Sigmoid colon (tissue), 7 donors: ENCODE results near the gene S100P. TPM values are rescaled to one million over a fixed set of nuclear protein-coding genes. Genes with fewer than 3 reads are reported as not detected.
"Not testable (repeated sequence)": the region's sequence is repeated elsewhere in the genome, so short reads cannot be mapped to it uniquely, and the experiment has no call there.

ENCODE experiments used
- DNase-seq: peaks from one replicate; pipeline ENCODE4 v3.0.0-alpha.2; 2019
- H3K27ac ChIP-seq, 4 donors: fragments of 200-600 bp; sonication (generic); one replicate each; pipeline ENCODE4 v1.5.1; 2016 to 2019; ENCODE audit warnings: mild to moderate bottlenecking in 1 of 4
- H3K27me3 ChIP-seq, 3 donors: fragments of 200-600 bp; sonication (generic); one replicate each; pipeline ENCODE4 v1.5.1; 2019; ENCODE audit warnings: mild to moderate bottlenecking in 1 of 3
- H3K36me3 ChIP-seq, 4 donors: fragments of 200-600 bp; sonication (generic); one replicate each; pipeline ENCODE4 v1.5.1; 2016 to 2019
- H3K4me1 ChIP-seq, 4 donors: fragments of 200-600 bp; sonication (generic); one replicate each; pipeline ENCODE4 v1.5.1; 2017 to 2019
- H3K4me3 ChIP-seq, 4 donors: fragments of 200-600 bp; sonication (generic); one replicate each; pipeline ENCODE4 v1.5.1; 2017 to 2019; ENCODE audit warnings: mild to moderate bottlenecking in 2 of 4, moderate library complexity in 1 of 4
- H3K9me3 ChIP-seq, 4 donors: fragments of 200-600 bp in 3 of 4; sonication (generic) in 3 of 4; one replicate each; pipeline versions ENCODE4 v1.5.1 to v1.6.1; 2013 to 2019
- EP300 ChIP-seq, 4 donors: sonication (generic); formaldehyde crosslinking; IDR thresholded peaks; one replicate each; pipeline ENCODE4 v1.6.1; 2017; ENCODE audit warnings: antibody characterized with exemption in 4 of 4
- POLR2A ChIP-seq, 2 donors: fragments of 450-650 bp; IDR thresholded peaks; one replicate each; pipeline ENCODE4 v1.6.1; 2016; ENCODE audit warnings: antibody characterized with exemption in 2 of 2, mild to moderate bottlenecking in 2 of 2, moderate library complexity in 2 of 2
- POLR2AphosphoS5 ChIP-seq, 4 donors: sonication (generic); formaldehyde crosslinking; IDR thresholded peaks; one replicate each; pipeline ENCODE4 v1.6.1; 2017; ENCODE audit warnings: antibody characterized with exemption in 4 of 4
- WGBS, 2 donors: extraction: QIAGEN DNeasy Blood & Tissue Kit; methylation state at CpG; one replicate each; pipeline ENCODE4 v1.1.7; 2013; 5-methylcytosine and 5-hydroxymethylcytosine counted together
- intact Hi-C: fragments of 100-400 bp; cut with DNase I; formaldehyde crosslinking; loops from one replicate; pipeline ENCODE4 v1.15.1; 2023
- polyA plus RNA-seq, 3 donors: library from polyadenylated mRNA; stranded (reverse); fragments of 200-250 nt; gene quantifications; one replicate each; pipeline ENCODE4 v1.2.3, GENCODE V29; 2013
- total RNA-seq, 4 donors: library from RNA; depleted of rRNA; stranded (reverse); fragments of >200 nt; gene quantifications; one replicate each; pipeline ENCODE4 v1.1.0, GENCODE V29; 2016
- TF ChIP-seq, protein P1 (sequence below), 4 experiments: fragments of 450-650 bp in 3 of 4; fragments of 200-600 bp in 1 of 4; IDR thresholded peaks; one replicate each; pipeline ENCODE4 v1.5.1; 2016 to 2019; ENCODE audit warnings: antibody characterized with exemption in 4 of 4, mild to moderate bottlenecking in 3 of 4, moderate library complexity in 2 of 4
- donor health status: healthy with polysubstance abuse.
- donor health status: Bipolar disorder and iron deficiency.
- donor health status: healthy.

The S100P gene
- total and polyA plus RNA-seq, 7 donors: 0.41 to 488 (median 253) TPM; not detected in 3

DNA sequence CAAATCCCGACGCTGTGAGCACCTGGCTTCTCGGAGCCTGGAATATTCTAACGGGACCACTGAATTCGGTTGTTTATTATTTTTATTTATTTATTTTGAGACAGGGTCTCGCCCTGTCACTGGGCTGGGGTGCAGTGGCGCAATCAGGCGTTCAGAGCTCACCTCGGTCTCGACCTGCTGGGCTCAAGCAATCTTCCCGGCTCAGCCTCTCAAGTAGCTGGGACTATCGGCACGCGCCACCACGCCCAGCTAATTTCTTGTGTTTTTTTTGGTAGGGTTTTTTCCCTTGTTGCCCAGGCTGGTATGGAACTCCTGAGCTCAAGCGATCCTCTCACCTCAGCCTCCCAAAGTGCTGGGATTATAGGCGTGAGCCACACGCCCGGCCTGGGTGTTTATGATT is 21.5 kb upstream of the S100P start:
- H3K36me3 ChIP-seq: peaks cover 0 to 9% (median 0%) of the 10 kb centered on the region in 4 donors
- H3K9me3 ChIP-seq: no peaks in the 10 kb centered on the region
- 93 to 97% methylated on average over 19 of the region's 19 CpGs for WGBS, 2 donors
- no peak for DNase-seq
- intact Hi-C loops: no loop called here
- no peaks in the 10 kb centered on the region for H3K27me3 ChIP-seq
- H3K4me3 ChIP-seq: no peak overlapping the region
- TF ChIP-seq POLR2AphosphoS5 (IDR thresholded peaks at IDR 0.05): no peak
- TF ChIP-seq, protein P1, sequence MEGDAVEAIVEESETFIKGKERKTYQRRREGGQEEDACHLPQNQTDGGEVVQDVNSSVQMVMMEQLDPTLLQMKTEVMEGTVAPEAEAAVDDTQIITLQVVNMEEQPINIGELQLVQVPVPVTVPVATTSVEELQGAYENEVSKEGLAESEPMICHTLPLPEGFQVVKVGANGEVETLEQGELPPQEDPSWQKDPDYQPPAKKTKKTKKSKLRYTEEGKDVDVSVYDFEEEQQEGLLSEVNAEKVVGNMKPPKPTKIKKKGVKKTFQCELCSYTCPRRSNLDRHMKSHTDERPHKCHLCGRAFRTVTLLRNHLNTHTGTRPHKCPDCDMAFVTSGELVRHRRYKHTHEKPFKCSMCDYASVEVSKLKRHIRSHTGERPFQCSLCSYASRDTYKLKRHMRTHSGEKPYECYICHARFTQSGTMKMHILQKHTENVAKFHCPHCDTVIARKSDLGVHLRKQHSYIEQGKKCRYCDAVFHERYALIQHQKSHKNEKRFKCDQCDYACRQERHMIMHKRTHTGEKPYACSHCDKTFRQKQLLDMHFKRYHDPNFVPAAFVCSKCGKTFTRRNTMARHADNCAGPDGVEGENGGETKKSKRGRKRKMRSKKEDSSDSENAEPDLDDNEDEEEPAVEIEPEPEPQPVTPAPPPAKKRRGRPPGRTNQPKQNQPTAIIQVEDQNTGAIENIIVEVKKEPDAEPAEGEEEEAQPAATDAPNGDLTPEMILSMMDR (IDR thresholded peaks at IDR 0.05): no peak
- no peak for TF ChIP-seq EP300 (IDR thresholded peaks at IDR 0.05)
- TF ChIP-seq POLR2A (IDR thresholded peaks at IDR 0.05): no peak
- peaks cover 0 to 33% (median 32%) of the 10 kb centered on the region in 4 donors for H3K4me1 ChIP-seq
- no peak overlapping the region for H3K27ac ChIP-seq

- H3K27me3 ChIP-seq, intact Hi-C loops, DNase-seq, H3K36me3 ChIP-seq, H3K9me3 ChIP-seq: not testable (repeated sequence)
- H3K27ac ChIP-seq: peak overlapping the region in 3 of 4 donors; percentile 87 to 93 (median 89)
- H3K4me3 ChIP-seq: peak overlapping the region in 2 of 4 donors; percentile 72 to 74
- H3K4me1 ChIP-seq: peaks cover 0 to 37% (median 37%) of the 10 kb centered on the region in 4 donors
- WGBS, 2 donors: 96 to 97% methylated on average over 34 of the region's 34 CpGs
Observed at GRCh38 chr4:6672541-6673190, 21.0 kb upstream of the S100P start.

DNA sequence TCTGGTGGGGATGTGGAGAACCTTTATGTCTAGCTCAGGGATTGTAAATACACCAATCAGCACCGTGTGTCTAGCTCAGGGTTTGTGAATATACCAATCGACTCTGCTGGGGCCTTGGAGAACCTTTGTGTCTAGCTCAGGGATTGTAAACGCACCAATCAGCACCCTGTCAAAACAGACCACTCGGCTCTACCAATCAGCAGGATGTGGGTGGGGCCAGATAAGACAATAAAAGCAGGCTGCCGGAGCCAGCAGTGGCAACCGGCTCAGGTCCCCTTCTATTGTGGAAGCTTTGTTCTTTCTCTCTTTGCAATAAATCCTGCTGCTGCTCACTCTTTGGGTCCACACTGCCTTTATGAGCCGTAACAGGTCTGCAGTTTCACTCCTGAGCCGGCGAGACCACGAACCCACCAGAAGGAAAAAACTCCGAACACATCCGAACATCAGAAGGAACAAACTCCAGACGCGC is 20.5 kb upstream of the S100P start:
- TF ChIP-seq POLR2AphosphoS5 (IDR thresholded peaks at IDR 0.05) (peak in 2 of 4 donors; percentile 13 to 79), POLR2A (IDR thresholded peaks at IDR 0.05) (peak; percentile 43 to 46)
- Histone ChIP-seq H3K27ac (peak overlapping the region; percentile 83 to 93 (median 88)), H3K4me3 (peak overlapping the region; percentile 72 to 79 (median 74)), H3K4me1 (peaks cover 0 to 37% (median 37%) of the 10 kb centered on the region in 4 donors)
- DNase-seq, H3K9me3 ChIP-seq, intact Hi-C loops, H3K27me3 ChIP-seq, H3K36me3 ChIP-seq: not testable (repeated sequence)
- WGBS, 2 donors: 32 to 34% methylated on average over 14 of the region's 14 CpGs

DNA sequence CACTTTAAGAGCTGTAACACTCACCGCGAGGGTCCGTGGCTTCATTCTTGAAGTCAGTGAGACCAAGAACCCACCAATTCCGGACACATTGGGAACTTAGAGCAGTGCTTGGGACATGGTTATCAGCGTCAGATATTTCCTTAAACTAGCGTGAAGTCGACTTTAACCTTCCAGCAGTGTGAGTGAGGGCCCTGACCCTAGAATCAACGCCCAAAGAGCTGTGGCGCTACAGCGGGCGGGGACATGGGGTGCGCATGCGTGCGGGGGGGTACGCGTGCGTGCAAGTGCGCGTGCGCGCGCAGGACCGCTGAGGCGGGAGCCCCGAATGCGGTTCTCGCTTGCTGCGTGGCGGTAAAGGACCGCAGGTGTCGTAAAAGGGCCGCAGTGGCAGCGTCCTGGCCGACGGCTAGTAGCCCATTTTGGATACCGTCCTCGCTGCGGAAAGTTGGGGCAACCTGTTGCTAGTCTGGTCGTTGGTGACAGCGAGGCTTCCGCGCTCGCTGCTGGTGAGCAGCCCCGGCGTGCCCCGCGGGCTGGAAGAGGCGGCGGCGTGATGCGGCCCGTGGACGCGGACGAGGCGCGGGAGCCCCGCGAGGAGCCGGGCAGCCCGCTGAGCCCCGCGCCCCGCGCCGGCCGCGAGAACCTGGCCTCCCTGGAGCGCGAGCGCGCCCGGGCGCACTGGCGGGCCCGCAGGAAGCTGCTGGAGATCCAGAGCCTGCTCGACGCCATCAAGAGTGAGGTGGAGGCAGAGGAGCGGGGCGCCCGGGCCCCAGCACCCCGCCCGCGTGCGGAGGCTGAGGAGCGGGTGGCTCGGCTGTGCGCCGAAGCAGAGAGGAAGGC is 19.8 kb upstream of the S100P start:
- Histone ChIP-seq H3K4me3 (peak overlapping the region; percentile 72 to 79 (median 74)), H3K27ac (peak overlapping the region; percentile 83 to 93 (median 88)), H3K27me3 (no peaks in the 10 kb centered on the region), H3K4me1 (peaks cover 0 to 37% (median 37%) of the 10 kb centered on the region in 4 donors), H3K9me3 (no peaks in the 10 kb centered on the region), H3K36me3 (peaks cover 0 to 9% (median 0%) of the 10 kb centered on the region in 4 donors)
- TF ChIP-seq EP300 (IDR thresholded peaks at IDR 0.05) (no peak), POLR2AphosphoS5 (IDR thresholded peaks at IDR 0.05) (peak; percentile 74 to 90 (median 88)), POLR2A (IDR thresholded peaks at IDR 0.05) (peak in 1 of 2 donors; percentile 54)
- intact Hi-C loops: loop anchor here (1.0 to 2.0 kb wide), 2 partner anchors 34 to 35 kb away; partner anchors contain the start of genes MRFAP1 and MRFAP1L1
- 1% methylated on average over 89 of the region's 89 CpGs for WGBS, 2 donors
- DNase-seq: peak; percentile 98

DNA sequence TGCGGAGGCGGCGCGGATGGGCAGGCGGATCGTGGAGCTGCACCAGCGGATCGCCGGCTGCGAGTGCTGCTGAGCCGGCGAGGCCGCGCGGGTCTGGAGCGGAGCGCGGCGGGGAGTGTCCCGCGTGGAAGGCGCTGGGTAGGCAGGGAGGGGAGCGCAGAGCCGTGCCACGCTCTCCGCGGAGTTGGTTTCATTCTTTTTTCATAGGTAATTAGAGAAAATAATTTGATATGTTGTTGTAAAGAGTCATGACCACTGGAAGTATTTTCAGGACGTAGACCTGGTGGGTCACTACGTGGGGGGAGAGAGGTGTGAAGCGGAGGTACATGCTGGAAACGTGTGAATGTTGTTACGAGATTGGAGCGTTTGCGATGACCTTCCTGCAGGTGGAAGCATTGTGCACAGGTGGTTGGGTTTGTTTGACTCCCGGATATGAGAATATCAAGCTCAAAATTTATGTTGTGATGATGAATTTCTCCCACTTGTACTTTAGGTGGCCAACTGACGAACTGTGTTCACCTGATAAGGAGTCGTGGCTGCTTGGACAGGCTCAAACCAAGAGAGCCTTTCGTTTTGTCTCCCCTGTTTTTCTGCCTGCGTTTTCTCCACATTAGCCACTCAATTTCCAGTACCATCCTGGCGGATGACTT is 19.1 kb upstream of the S100P start:
- Histone ChIP-seq H3K4me1 (peaks cover 0 to 37% (median 37%) of the 10 kb centered on the region in 4 donors), H3K36me3 (peaks cover 0 to 3% (median 0%) of the 10 kb centered on the region in 4 donors), H3K27me3 (no peaks in the 10 kb centered on the region), H3K4me3 (peak overlapping the region; percentile 72 to 79 (median 74)), H3K9me3 (no peaks in the 10 kb centered on the region), H3K27ac (peak overlapping the region; percentile 83 to 93 (median 88))
- TF ChIP-seq, protein P1 (IDR thresholded peaks at IDR 0.05): peak in 1 of 4 experiments; percentile 7
- TF ChIP-seq EP300 (IDR thresholded peaks at IDR 0.05): no peak
- TF ChIP-seq POLR2A (IDR thresholded peaks at IDR 0.05): no peak
- intact Hi-C loops: loop anchor here (1.0 to 2.0 kb wide), 2 partner anchors 34 kb away; partner anchors contain the start of genes MRFAP1 and MRFAP1L1
- DNase-seq: no peak
- WGBS, 2 donors: 4 to 5% methylated on average over 40 of the region's 40 CpGs
